Measurements from ENCODE around the gene TEP1. TPM values are rescaled to one million over a fixed set of nuclear protein-coding genes. Genes with fewer than 3 reads are reported as not detected.

Gene TEP1
- total and polyA plus RNA-seq, 2 experiments from 2014 or later = 3.0 to 8.5 TPM

- no peak overlapping the region for H2AFZ ChIP-seq
- H3K27me3 ChIP-seq (ENCODE audit: insufficient read depth) = peaks cover 31% of the 10 kb centered on the region
- DNase-seq (ENCODE audit: low spot score) = no peak
- no peak for ATAC-seq
- H3K9me2 ChIP-seq (ENCODE audit: insufficient read depth) = 0 out of 2 replicates have a peak, but pooled peaks cover 9% of the 10 kb centered on the region
- peaks cover 2% of the 10 kb centered on the region; the same call in 1 of the 2 replicates for H3K4me1 ChIP-seq (ENCODE audit: insufficient read depth)
- H3K4me3 ChIP-seq = no peak overlapping the region
- TF ChIP-seq ETS1 (IDR thresholded peaks at IDR 0.05) = no peak
- TF ChIP-seq ZNF462 (CRISPR knock-in tag; IDR thresholded peaks at IDR 0.05) = no peak
- TF ChIP-seq CREB1 (CRISPR knock-in tag; IDR thresholded peaks at IDR 0.05; ENCODE audit: low read depth) = no peak
- no peak for TF ChIP-seq EZH2 (IDR thresholded peaks at IDR 0.05; ENCODE audit: low read depth, unreplicated experiment)
- no peak for TF ChIP-seq POLR2AphosphoS5 (IDR thresholded peaks at IDR 0.05; ENCODE audit: low read depth)
- no peak for TF ChIP-seq NANOG (IDR thresholded peaks at IDR 0.05; ENCODE audit: borderline replicate concordance)
- no peak for TF ChIP-seq STAT1 (IDR thresholded peaks at IDR 0.05; ENCODE audit: unreplicated experiment)
- no peak for TF ChIP-seq REST (IDR thresholded peaks at IDR 0.05; ENCODE audit: unreplicated experiment)
- no peak for TF ChIP-seq CTCF (conservative IDR thresholded peaks at IDR 0.05; ENCODE audit: low read depth in 2 of 2)
- no peak for TF ChIP-seq JUNB (IDR thresholded peaks at IDR 0.05; ENCODE audit: unreplicated experiment)
- no peak for TF ChIP-seq ZNF331 (CRISPR knock-in tag; IDR thresholded peaks at IDR 0.05; ENCODE audit: low read depth)
- TF ChIP-seq EZH2phosphoT487 (IDR thresholded peaks at IDR 0.05; ENCODE audit: unreplicated experiment) = no peak
- TF ChIP-seq ZNF114 (CRISPR knock-in tag; IDR thresholded peaks at IDR 0.05) = no peak
- no peak overlapping the region for H3K27ac ChIP-seq (ENCODE audit: low read depth)
- H3F3A ChIP-seq (replicated peaks; ENCODE audit: low read depth) = 0 out of 2 replicates have a peak, but pooled peaks cover 3% of the 10 kb centered on the region
- H3K36me3 ChIP-seq (ENCODE audit: insufficient read depth) = no peaks in the 10 kb centered on the region
- H3K79me2 ChIP-seq (replicated peaks; ENCODE audit: insufficient read depth) = no peaks in the 10 kb centered on the region
- Mint-ChIP-seq H3K36me3 (ENCODE audit: low read depth) (peaks cover 7% of the 10 kb centered on the region), H3K4me3 (no peak overlapping the region), H3K4me1 (peaks cover 17% of the 10 kb centered on the region), H3K9me3 (peaks cover 4% of the 10 kb centered on the region; the same call in 2 of the 3 replicates), H3K27me3 (ENCODE audit: insufficient read depth, low read depth, poor library complexity) (peaks cover 24% of the 10 kb centered on the region), H3K27ac (no peak overlapping the region)
- no peaks in the 10 kb centered on the region for H4K20me1 ChIP-seq (replicated peaks; ENCODE audit: insufficient read depth)
- H3K4me2 ChIP-seq = no peak overlapping the region
Observed at GRCh38 chr14:20438664-20439063, 25.4 kb upstream of the TEP1 start.
